ENCODE data around the gene GP2.

Gene GP2

DNA sequence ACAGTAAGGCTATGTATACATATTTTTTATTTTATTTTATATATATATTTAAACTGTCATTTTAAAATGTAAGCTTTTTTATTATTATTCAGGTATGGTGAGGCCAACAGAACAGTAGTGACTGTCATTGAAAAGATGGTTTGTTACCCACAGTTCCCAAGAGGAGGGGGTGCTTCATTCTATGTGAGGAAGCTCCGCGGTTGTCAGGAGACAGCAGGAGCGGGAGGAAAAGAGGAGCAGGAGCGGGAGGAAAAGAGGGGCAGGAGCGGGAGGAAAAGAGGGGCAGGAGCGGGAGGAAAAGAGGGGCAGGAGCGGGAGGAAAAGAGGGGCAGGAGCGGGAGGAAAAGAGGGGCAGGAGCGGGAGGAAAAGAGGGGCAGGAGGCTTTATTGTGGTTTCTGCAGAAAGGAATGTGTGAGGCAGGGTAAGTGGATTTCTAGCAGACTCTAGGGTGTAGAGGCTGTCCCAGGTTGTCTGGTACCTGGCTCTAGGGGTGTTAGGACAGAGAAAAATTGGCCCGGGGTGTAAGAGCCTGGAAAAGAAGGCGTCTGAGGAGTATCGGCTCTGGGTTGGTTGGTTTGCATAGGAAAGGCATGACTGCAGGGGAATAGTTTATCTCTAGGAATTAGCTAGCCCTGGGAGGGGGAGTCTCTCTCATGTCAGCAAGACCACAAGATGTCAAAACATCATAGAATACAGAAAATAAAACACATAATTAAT lies 64.0 kb downstream of the GP2 start:
- in situ Hi-C loops (cut with HindIII; ENCODE audit: low pct_ligation_motif_present, low sequenced_read_pairs), result no loop called here
- no peak for DNase-seq
- TF ChIP-seq, protein P1, sequence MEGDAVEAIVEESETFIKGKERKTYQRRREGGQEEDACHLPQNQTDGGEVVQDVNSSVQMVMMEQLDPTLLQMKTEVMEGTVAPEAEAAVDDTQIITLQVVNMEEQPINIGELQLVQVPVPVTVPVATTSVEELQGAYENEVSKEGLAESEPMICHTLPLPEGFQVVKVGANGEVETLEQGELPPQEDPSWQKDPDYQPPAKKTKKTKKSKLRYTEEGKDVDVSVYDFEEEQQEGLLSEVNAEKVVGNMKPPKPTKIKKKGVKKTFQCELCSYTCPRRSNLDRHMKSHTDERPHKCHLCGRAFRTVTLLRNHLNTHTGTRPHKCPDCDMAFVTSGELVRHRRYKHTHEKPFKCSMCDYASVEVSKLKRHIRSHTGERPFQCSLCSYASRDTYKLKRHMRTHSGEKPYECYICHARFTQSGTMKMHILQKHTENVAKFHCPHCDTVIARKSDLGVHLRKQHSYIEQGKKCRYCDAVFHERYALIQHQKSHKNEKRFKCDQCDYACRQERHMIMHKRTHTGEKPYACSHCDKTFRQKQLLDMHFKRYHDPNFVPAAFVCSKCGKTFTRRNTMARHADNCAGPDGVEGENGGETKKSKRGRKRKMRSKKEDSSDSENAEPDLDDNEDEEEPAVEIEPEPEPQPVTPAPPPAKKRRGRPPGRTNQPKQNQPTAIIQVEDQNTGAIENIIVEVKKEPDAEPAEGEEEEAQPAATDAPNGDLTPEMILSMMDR (IDR thresholded peaks at IDR 0.05; ENCODE audit: low read depth, low read length, missing control alignments), result no peak

DNA sequence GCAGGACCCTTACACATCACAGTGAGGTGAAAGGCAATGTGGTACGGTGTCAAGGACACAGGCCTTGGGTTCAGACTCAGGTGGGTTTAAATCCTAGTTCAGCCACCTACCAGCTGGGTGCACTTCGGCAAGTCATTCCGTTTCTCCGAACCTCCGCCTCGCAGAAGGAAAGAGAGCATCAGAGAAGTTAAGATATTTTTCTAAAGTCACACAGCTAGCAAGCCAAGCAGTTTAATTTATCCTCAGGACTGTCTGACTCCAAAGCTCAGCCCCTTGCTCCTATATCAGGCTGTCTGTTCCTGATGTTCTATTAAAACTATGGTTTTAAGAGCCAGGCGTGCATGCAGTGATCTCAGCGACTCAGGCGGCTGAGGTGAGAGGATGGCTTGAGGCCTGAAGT lies 65.1 kb downstream of the GP2 start:
- no peaks in the 10 kb centered on the region for H3K36me3 ChIP-seq (replicated peaks)
- H3K4me3 ChIP-seq (ENCODE audit: low read depth, low read length), result no peak overlapping the region
- no peak overlapping the region for H3K27ac ChIP-seq
- TF ChIP-seq, protein P1 (IDR thresholded peaks at IDR 0.05; ENCODE audit: low read depth, low read length, missing control alignments), result no peak
- in situ Hi-C loops (cut with HindIII; ENCODE audit: low pct_ligation_motif_present, low sequenced_read_pairs), result no loop called here
- no peaks in the 10 kb centered on the region for H3K27me3 ChIP-seq (replicated peaks)
- no peak for DNase-seq

More for the DNA sequence above, 64.0 kb downstream of the GP2 start:
- Histone ChIP-seq H3K27me3 (replicated peaks) (no peaks in the 10 kb centered on the region), H3K36me3 (replicated peaks) (no peaks in the 10 kb centered on the region), H3K4me3 (ENCODE audit: low read depth, low read length) (no peak overlapping the region), H3K27ac (no peak overlapping the region)

DNA sequence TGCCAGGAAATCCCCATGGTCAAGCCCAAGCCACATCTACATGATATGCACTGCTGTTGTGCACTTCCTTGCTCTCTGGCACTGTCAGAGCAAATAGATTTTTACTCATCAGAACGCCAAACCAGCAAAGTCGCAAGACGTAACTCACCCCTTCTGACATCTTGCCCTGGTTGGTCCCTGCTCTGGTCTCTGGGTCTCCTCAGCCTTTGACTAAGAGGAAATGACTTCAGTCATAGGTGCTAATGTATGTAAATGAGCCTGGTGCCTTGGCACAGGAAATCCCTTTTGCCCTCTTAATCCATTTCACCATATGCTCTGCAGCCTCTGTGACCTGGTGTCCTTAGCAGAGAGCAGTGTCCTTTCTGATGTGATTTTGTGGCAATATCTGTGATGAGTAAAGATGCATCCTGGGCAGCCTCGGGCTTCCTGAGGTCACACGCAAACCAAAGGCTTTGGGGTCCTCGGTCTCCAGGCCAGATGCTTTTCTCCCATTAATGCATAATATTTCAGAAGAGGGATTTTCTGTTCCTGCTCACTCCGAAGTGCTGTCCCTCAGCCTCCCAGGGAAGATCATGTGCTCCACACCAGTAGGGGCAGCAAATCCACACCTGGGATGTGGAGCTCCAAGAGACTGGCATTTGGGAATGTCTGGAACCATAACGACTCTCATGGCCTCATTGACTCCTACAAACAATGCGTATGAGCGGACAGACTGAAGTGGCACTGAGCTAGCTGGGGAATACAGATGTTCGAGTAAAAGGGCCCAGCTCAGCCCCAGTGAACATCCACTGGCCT lies 66.9 kb downstream of the GP2 start:
- Histone ChIP-seq H3K27me3 (replicated peaks) (no peaks in the 10 kb centered on the region), H3K36me3 (replicated peaks) (no peaks in the 10 kb centered on the region), H3K27ac (no peak overlapping the region), H3K4me3 (ENCODE audit: low read depth, low read length) (no peak overlapping the region)
- TF ChIP-seq, protein P1 (IDR thresholded peaks at IDR 0.05; ENCODE audit: low read depth, low read length, missing control alignments), result no peak
- in situ Hi-C loops (cut with HindIII; ENCODE audit: low pct_ligation_motif_present, low sequenced_read_pairs), result no loop called here
- no peak for DNase-seq
